Measurements from ENCODE around the gene YOD1. TPM values are rescaled to one million over a fixed set of nuclear protein-coding genes. Genes with fewer than 3 reads are reported as not detected.

YOD1 gene
- total RNA-seq, 2 experiments from 2014 or later, result 17.9 TPM

- Mint-ChIP-seq H3K27ac (no peak overlapping the region), H3K27me3 (peaks cover 3% of the 10 kb centered on the region), H3K36me3 (ENCODE audit: low read depth) (no peaks in the 10 kb centered on the region), H3K9me3 (no peaks in the 10 kb centered on the region), H3K4me1 (ENCODE audit: low read depth) (no peaks in the 10 kb centered on the region), H3K4me3 (no peak overlapping the region)
- H3K27me3 ChIP-seq (ENCODE audit: control insufficient read depth in 1 of 2, insufficient read depth in 2 of 2, low read length in 2 of 2), result peaks cover 0 to under 1% of the 10 kb centered on the region in 2 experiments
- no peak overlapping the region for H3K27ac ChIP-seq (ENCODE audit: low read depth in 1 of 2, low read length in 2 of 2)
- no peak for DNase-seq
- H3K9me3 ChIP-seq (ENCODE audit: control insufficient read depth in 1 of 2, insufficient read depth in 1 of 2, low read length in 2 of 2), result no peaks in the 10 kb centered on the region
- TF ChIP-seq CTCF (IDR thresholded peaks at IDR 0.05), result no peak
- no peaks in the 10 kb centered on the region for H3K4me1 ChIP-seq (ENCODE audit: insufficient read depth, low read length)
- H3K36me3 ChIP-seq (ENCODE audit: insufficient read depth, low read length), result no peaks in the 10 kb centered on the region
- no peak for ATAC-seq (ENCODE audit: poor library complexity)
- POLR2A ChIA-PET, result no interaction called here
- H3K4me3 ChIP-seq (ENCODE audit: low read length), result no peak overlapping the region
- intact Hi-C loops (cut with DNase I, micrococcal nuclease), result no loop called here
- CTCF ChIA-PET, result no interaction called here
Measured at GRCh38 chr1:207007352-207008033, 43.5 kb downstream of the YOD1 start.

GRCh38 chr1:207006914-207007313 lies 44.1 kb downstream of the YOD1 start:
- Mint-ChIP-seq H3K36me3 (ENCODE audit: low read depth) (no peaks in the 10 kb centered on the region), H3K9me3 (no peaks in the 10 kb centered on the region), H3K27me3 (peaks cover 3% of the 10 kb centered on the region), H3K27ac (no peak overlapping the region), H3K4me1 (ENCODE audit: low read depth) (no peaks in the 10 kb centered on the region), H3K4me3 (no peak overlapping the region)
- POLR2A ChIA-PET, result no interaction called here
- no peaks in the 10 kb centered on the region for H3K4me1 ChIP-seq (ENCODE audit: insufficient read depth, low read length)
- H3K4me3 ChIP-seq (ENCODE audit: low read length), result no peak overlapping the region
- no peaks in the 10 kb centered on the region for H3K27me3 ChIP-seq (ENCODE audit: control insufficient read depth in 1 of 2, insufficient read depth in 2 of 2, low read length in 2 of 2)
- H3K27ac ChIP-seq (ENCODE audit: low read depth in 1 of 2, low read length in 2 of 2), result no peak overlapping the region
- ATAC-seq (ENCODE audit: poor library complexity), result no peak
- DNase-seq, result no peak
- H3K9me3 ChIP-seq (ENCODE audit: control insufficient read depth in 1 of 2, insufficient read depth in 1 of 2, low read length in 2 of 2), result no peaks in the 10 kb centered on the region
- TF ChIP-seq CTCF (IDR thresholded peaks at IDR 0.05), result no peak
- CTCF ChIA-PET, result no interaction called here
- intact Hi-C loops (cut with DNase I, micrococcal nuclease), result no loop called here
- H3K36me3 ChIP-seq (ENCODE audit: insufficient read depth, low read length), result no peaks in the 10 kb centered on the region

- H3K4me1 Mint-ChIP-seq (ENCODE audit: low read depth), result no peaks in the 10 kb centered on the region
- H3K9me3 Mint-ChIP-seq, result no peaks in the 10 kb centered on the region
- H3K27ac Mint-ChIP-seq, result no peak overlapping the region
- Histone ChIP-seq H3K4me3 (ENCODE audit: low read length) (no peak overlapping the region), H3K9me3 (ENCODE audit: control insufficient read depth in 1 of 2, insufficient read depth in 1 of 2, low read length in 2 of 2) (no peaks in the 10 kb centered on the region), H3K4me1 (ENCODE audit: insufficient read depth, low read length) (no peaks in the 10 kb centered on the region), H3K27me3 (ENCODE audit: control insufficient read depth in 1 of 2, insufficient read depth in 2 of 2, low read length in 2 of 2) (no peaks in the 10 kb centered on the region), H3K36me3 (ENCODE audit: insufficient read depth, low read length) (no peaks in the 10 kb centered on the region), H3K27ac (ENCODE audit: low read depth in 1 of 2, low read length in 2 of 2) (no peak overlapping the region)
- TF ChIP-seq CTCF (IDR thresholded peaks at IDR 0.05), result no peak
- DNase-seq (no peak), ATAC-seq (ENCODE audit: poor library complexity) (no peak)
- H3K36me3 Mint-ChIP-seq (ENCODE audit: low read depth), result no peaks in the 10 kb centered on the region
- POLR2A ChIA-PET, result no interaction called here
- H3K27me3 Mint-ChIP-seq, result peaks cover 3% of the 10 kb centered on the region
- no peak overlapping the region for H3K4me3 Mint-ChIP-seq
- intact Hi-C loops (cut with DNase I, micrococcal nuclease), result no loop called here
- CTCF ChIA-PET, result no interaction called here
Measured at GRCh38 chr1:207006083-207006482, 44.9 kb downstream of the YOD1 start.

All from CD4-positive, alpha-beta T cell (primary cell).